Activated CD8-positive, alpha-beta memory T cell treated with anti-CD3 and anti-CD28 coated beads, Interleukin-2, amount 10 ng/mL, durations not matched to agents 7 days and 5 days (primary cell): ENCODE results near the gene MED13. TPM values are rescaled to one million over a fixed set of nuclear protein-coding genes. Genes with fewer than 3 reads are reported as not detected.
"Not testable (repeated sequence)": the region's sequence is repeated elsewhere in the genome, so short reads cannot be mapped to it uniquely, and the experiment has no call there.

Experiments used
- ATAC-seq: fragments of 150-1000 bp; cut with Tn5 transposase; one replicate; pipeline ENCODE4 v1.10.0; 2021; ENCODE audit warnings: moderate library complexity
- CTCF ChIA-PET: fragments of 350-600 bp; sonication (Branson Sonifier 250); formaldehyde crosslinking; loops from one replicate; lab custom pipeline; 2021; ENCODE audit warnings: antibody characterized with exemption; lab: Charles Lee
- DNase-seq: peaks from one replicate; pipeline ENCODE4 v3.0.0-alpha.2; 2020
- H3K27ac Mint-ChIP-seq: one replicate; pipeline ENCODE4 v1.8.0; 2021; ENCODE audit warnings: mild to moderate bottlenecking, mixed read lengths
- H3K27me3 Mint-ChIP-seq: one replicate; pipeline ENCODE4 v1.8.0; 2021; ENCODE audit warnings: mixed read lengths
- H3K36me3 Mint-ChIP-seq: one replicate; pipeline ENCODE4 v1.8.0; 2021; ENCODE audit warnings: mild to moderate bottlenecking, mixed read lengths
- H3K4me1 Mint-ChIP-seq: one replicate; pipeline ENCODE4 v1.8.0; 2021; ENCODE audit warnings: mixed read lengths
- H3K4me3 Mint-ChIP-seq: one replicate; pipeline ENCODE4 v1.8.0; 2021; ENCODE audit warnings: mild to moderate bottlenecking, moderate library complexity, mixed read lengths
- H3K9me3 Mint-ChIP-seq: one replicate; pipeline ENCODE4 v1.8.0; 2022; ENCODE audit warnings: low read depth, mixed read lengths
- total RNA-seq, 2 experiments: library from RNA; stranded (reverse); gene quantifications; one replicate each; pipeline ENCODE4 v1.2.3, GENCODE V29; 2021

Gene MED13
- total RNA-seq, 2 experiments from 2014 or later = 52.4 to 63.6 TPM

DNA sequence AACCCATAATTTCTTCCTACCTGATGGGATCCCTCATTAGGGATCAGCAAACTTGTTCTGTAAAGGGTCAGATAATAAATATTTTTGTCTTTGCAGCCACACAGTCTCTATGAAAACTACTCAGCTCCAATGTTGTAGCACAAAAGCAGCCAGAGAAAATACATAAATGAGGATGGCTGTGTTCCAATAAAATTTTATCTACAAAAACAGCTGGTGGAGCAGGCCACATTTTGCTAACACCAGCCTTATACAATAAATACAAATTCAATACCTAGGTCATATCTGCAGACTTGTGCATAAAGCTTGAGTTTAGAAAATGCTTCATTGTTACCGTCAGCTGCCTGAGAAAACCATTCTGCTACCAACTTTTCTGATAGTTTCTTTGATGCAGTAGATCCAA is 98.9 kb downstream of the MED13 start:
- Mint-ChIP-seq H3K4me3 (no peak overlapping the region), H3K36me3 (peaks cover 36% of the 10 kb centered on the region), H3K27me3 (no peaks in the 10 kb centered on the region), H3K9me3 (no peaks in the 10 kb centered on the region), H3K4me1 (no peaks in the 10 kb centered on the region), H3K27ac (no peak overlapping the region)
- DNase-seq (no peak), ATAC-seq (no peak)
- CTCF ChIA-PET = interaction anchor here (1.3 to 1.7 kb wide), 2 partner anchors 100 to 143 kb away, joined by 5 to 6 read pairs; no protein-coding TSS in a partner anchor

DNA sequence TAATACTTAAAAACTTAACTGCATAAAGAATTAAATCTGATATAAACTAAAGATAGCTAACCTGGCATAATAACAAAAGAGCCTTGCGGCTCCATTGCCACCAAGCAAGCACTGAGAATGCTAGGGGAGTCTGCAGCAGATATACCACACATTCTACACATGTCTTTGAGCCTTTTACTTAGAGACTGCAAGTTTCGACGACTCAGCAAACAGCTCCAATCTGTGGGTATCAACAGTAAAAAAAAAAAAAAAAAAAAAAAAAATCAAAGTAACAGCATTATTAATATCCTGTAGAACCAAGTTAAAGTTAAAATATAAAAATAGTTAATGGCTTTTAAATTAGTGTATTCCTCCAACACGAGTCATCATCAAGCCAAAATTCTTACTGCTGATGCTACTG is 109.5 kb downstream of the MED13 start:
- Mint-ChIP-seq H3K36me3 (peaks cover 28% of the 10 kb centered on the region), H3K27me3 (no peaks in the 10 kb centered on the region), H3K9me3 (no peaks in the 10 kb centered on the region), H3K4me3 (no peak overlapping the region), H3K27ac (no peak overlapping the region), H3K4me1 (no peaks in the 10 kb centered on the region)
- CTCF ChIA-PET = no interaction called here
- ATAC-seq = no peak
- DNase-seq = no peak

DNA sequence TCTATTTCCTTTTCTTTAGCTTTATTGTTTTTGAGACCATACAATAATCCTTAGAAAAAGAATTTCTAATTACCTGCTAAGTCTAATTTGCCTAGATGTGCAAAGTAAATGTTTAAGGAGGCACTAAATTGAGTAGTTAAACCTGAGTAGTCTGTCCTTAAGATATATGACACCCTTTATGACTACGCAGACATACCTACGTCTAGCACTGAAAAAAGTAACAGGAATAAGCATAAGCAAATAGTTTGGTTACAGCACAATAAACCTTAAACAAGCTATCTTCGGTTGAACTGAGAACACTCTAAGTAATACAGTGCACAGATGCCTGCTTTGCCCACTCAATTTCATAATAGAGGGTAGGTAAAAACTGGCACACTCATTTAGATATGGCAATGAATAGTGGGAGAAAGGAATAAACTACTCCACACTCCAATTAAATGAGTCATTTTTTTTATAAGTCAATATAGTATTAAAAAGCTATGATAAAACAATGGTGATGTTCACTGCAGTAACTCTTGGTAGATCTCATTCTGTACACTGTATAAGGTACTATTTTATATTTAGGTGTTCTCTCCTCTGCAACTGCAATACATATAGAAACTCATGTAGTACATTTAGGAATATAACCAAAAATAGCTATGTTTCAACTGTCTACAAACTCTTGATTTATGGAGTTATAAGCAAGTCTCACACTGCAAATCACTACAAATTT is 117.6 kb downstream of the MED13 start:
- ATAC-seq (no peak), DNase-seq (no peak)
- no peak overlapping the region for H3K4me3 Mint-ChIP-seq
- no peaks in the 10 kb centered on the region for H3K9me3 Mint-ChIP-seq
- H3K36me3 Mint-ChIP-seq = peaks cover 28% of the 10 kb centered on the region
- H3K27ac Mint-ChIP-seq = no peak overlapping the region
- peaks cover 16% of the 10 kb centered on the region for H3K4me1 Mint-ChIP-seq
- CTCF ChIA-PET = no interaction called here
- H3K27me3 Mint-ChIP-seq = no peaks in the 10 kb centered on the region

DNA sequence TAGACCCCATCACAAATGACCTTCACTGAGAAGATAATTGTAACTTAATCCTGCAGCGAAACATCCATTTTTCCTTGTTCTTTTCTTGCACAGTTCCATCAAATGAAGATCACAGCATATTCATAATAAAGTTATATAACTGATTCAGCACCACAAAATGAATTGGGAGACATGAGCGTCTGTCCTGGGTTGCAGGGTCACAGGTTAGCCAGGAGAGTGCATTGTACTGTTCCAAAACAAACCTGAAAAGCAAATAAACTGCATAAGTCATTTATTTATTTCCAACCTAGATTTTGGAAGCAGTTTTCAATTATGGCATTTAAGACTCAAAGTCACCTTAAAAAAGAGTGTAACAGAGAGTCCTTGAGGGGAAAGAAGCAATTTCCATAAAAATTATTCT is 118.7 kb downstream of the MED13 start:
- no peak overlapping the region for H3K27ac Mint-ChIP-seq
- DNase-seq = no peak

DNA sequence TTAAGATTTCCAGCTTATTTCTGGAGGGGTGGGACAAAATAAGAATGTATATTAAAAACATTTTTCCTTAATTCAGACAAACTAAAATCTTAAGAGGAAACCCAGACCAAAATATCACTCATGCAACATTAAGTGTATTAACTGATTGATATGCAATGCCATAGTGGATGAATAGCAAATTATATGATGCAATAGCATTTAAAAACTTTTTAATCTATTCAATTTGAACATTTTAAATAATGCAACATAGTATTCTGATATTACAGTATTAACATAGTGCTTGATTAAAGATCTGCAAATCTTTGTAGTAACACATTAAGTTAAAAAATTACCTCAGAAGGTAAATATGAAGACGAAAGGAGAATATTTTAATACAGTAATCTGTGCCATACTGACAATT is 122.0 kb downstream of the MED13 start:
- Mint-ChIP-seq H3K4me1 (peaks cover 16% of the 10 kb centered on the region), H3K27me3 (no peaks in the 10 kb centered on the region), H3K27ac (no peak overlapping the region), H3K4me3 (no peak overlapping the region), H3K9me3 (no peaks in the 10 kb centered on the region), H3K36me3 (peaks cover 15% of the 10 kb centered on the region)
- CTCF ChIA-PET = interaction anchor here (1.8 kb wide), 1 partner anchor 123 kb away, joined by 5 read pairs; no protein-coding TSS in a partner anchor
- DNase-seq (no peak), ATAC-seq (no peak)

More for the DNA sequence above, 118.7 kb downstream of the MED13 start:
- peaks cover 16% of the 10 kb centered on the region for H3K4me1 Mint-ChIP-seq
- ATAC-seq = no peak
- H3K36me3 Mint-ChIP-seq = peaks cover 27% of the 10 kb centered on the region
- no peak overlapping the region for H3K4me3 Mint-ChIP-seq
- CTCF ChIA-PET = interaction anchor here (0.6 kb wide), 1 partner anchor 56 kb away, joined by 3 read pairs; no protein-coding TSS in a partner anchor
- no peaks in the 10 kb centered on the region for H3K9me3 Mint-ChIP-seq
- no peaks in the 10 kb centered on the region for H3K27me3 Mint-ChIP-seq

DNA sequence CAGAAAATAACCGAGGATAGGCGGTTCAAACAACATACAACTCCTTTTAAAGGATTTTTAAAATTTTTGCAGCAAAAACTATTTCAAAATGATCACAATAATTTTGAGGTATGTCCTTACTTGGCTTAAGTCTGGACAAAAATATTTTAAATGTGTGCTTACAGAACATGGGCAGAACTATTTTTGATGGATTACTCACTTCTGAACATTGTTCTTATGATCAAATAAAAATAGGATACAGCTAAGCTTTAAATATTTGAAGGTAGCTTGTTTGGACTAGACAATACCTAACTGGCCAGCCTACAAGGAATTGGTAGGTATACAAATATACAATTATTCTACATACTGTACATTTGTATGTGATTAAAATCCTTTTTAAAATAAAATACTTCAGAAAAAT is 123.0 kb downstream of the MED13 start:
- no peak for DNase-seq
- no peaks in the 10 kb centered on the region for H3K27me3 Mint-ChIP-seq
- H3K4me3 Mint-ChIP-seq = no peak overlapping the region
- CTCF ChIA-PET = no interaction called here
- H3K36me3 Mint-ChIP-seq = peaks cover 15% of the 10 kb centered on the region
- no peak for ATAC-seq
- peaks cover 16% of the 10 kb centered on the region for H3K4me1 Mint-ChIP-seq
- H3K27ac Mint-ChIP-seq = no peak overlapping the region
- no peaks in the 10 kb centered on the region for H3K9me3 Mint-ChIP-seq

DNA sequence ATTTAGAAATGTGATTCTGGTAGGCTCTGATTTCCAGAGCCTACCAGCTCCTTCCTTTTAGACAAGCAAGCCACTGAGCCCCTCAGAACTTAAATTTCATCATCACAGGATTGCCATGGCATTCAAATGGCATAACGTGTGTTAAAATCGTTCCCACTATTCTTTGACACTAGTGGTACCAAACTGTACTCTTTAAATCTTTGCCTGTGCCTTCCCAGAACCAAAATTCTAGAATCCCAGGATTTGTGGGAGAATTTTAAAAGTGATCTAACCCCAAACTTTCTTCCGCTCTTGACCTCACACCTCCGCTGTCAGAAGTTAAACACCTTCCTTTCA is 137.0 kb downstream of the MED13 start:
- CTCF ChIA-PET = interaction anchor here (1.4 kb wide), 1 partner anchor 181 kb away, joined by 5 read pairs; no protein-coding TSS in a partner anchor
- DNase-seq (no peak), ATAC-seq (no peak)

DNA sequence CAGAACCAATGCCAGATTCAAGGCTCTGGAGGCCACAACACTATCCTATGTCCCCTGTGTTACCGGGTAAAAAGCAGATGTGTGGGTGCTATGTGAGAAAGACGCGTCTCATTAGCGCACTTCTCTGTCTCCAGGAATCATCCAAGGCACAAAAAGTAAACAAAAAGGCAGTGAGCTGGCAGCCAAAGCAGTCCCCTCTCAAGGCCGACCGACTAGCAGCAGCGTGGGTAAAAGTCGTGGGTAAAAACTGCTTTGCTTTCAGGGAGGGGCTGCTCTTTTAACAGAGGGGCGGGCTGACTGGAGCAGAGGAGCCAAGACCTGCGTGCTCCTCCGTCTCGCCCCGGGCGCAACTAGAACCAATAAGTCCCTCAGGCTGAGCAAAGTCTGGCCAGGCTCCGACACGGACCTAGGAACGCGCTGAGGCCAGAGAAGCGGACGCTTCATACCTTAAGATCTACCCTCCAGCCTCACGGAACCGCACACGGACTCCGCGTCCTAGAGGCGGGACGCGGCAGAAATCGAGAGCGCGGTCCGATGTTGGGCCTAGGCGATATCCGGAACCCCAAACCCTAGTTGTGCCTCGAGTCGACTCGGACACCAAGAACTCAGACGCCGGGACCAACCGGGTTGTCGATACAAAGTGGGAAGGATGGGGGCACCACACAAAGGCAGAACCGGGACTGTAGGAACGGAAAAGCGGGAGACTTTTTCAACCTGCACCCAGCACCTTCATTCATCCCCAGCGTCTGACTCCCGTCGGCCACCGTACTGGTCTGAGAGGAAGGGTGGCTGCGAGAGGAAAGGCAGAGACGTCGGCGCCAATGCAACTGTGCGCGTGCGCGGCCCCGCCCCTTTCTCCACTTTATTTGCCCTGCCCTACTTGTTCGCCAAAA is 137.6 kb downstream of the MED13 start, which contains the start of gene INTS2:
Gene INTS2, minus strand, starts transcription at position 775 of the 893 bp plus-strand sequence. CDS start 1,338 bp downstream, outside the sequence.
- peak within 1 kb of the TSS; percentile 81 for H3K4me3 Mint-ChIP-seq
- H3K27ac Mint-ChIP-seq = peak within 1 kb of the TSS; percentile 82
- peak; percentile 97 for DNase-seq
- no peaks in the 10 kb centered on the region for H3K9me3 Mint-ChIP-seq
- peaks cover under 1% of the 10 kb centered on the region for H3K27me3 Mint-ChIP-seq
- peak; percentile 94 for ATAC-seq
- peaks cover 13% of the 10 kb centered on the region for H3K36me3 Mint-ChIP-seq
- CTCF ChIA-PET = interaction anchor here (1.4 kb wide), 1 partner anchor 182 kb away, joined by 5 read pairs; no protein-coding TSS in a partner anchor
- peaks cover 21% of the 10 kb centered on the region for H3K4me1 Mint-ChIP-seq

More for the DNA sequence above, 137.0 kb downstream of the MED13 start:
- peak overlapping the region; percentile 81 for H3K4me3 Mint-ChIP-seq
- H3K27ac Mint-ChIP-seq = peak overlapping the region; percentile 82
- peaks cover 21% of the 10 kb centered on the region for H3K4me1 Mint-ChIP-seq
- H3K9me3 Mint-ChIP-seq = no peaks in the 10 kb centered on the region
- peaks cover 10% of the 10 kb centered on the region for H3K36me3 Mint-ChIP-seq
- peaks cover 4% of the 10 kb centered on the region for H3K27me3 Mint-ChIP-seq

DNA sequence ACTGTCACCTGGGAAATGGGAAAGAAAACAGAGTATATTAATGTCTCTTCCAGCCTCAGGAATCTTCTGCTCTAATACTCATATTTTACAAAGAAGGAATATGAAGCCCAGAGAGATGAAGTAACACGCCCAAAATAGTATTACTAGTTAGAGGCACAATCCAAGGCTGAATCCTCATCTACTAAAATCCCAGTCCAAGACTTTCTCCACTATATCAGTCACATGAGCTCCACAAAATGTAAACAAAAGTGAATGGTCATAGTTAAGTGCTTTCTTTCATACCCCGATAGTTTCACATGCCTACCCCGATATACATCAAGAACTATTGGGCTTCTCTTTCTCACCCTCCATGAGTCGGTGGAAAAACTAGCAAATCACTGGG is 138.3 kb downstream of the MED13 start:
- DNase-seq (no peak), ATAC-seq (no peak)
- Mint-ChIP-seq H3K27ac (peak overlapping the region; percentile 82), H3K27me3 (no peaks in the 10 kb centered on the region), H3K4me3 (peak overlapping the region; percentile 81), H3K9me3 (no peaks in the 10 kb centered on the region), H3K36me3 (peaks cover 15% of the 10 kb centered on the region), H3K4me1 (peaks cover 21% of the 10 kb centered on the region)
- CTCF ChIA-PET = interaction anchor here (1.0 to 1.4 kb wide), 2 partner anchors 64 to 182 kb away, joined by 3 to 5 read pairs; partner anchors contain the start of gene BRIP1

DNA sequence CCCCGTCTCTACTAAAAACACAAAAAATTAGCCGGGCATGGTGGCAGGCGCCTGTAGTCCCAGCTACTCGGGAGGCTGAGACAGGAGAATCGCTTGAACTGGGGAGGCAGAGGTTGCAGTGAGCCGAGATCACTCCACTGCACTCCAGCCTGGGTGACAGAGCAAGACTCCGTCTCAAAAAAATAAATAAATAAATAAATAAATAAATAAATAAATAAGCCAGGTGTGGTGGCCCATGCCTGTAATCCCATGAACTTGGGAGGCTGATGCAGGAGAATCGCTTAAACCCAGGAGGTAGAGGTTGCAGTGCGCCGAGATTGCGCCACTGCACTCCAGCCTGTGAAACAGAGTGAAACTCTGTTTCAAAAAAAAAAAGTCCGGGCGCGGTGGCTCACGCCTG is 149.9 kb downstream of the MED13 start:
- not testable (repeated sequence) for H3K4me3 Mint-ChIP-seq, H3K27ac Mint-ChIP-seq, DNase-seq, H3K4me1 Mint-ChIP-seq, ATAC-seq, H3K9me3 Mint-ChIP-seq, H3K27me3 Mint-ChIP-seq
- CTCF ChIA-PET = interaction anchor here (1.0 kb wide), 1 partner anchor 14 kb away, joined by 4 read pairs; no protein-coding TSS in a partner anchor
- H3K36me3 Mint-ChIP-seq = peaks cover 43% of the 10 kb centered on the region

DNA sequence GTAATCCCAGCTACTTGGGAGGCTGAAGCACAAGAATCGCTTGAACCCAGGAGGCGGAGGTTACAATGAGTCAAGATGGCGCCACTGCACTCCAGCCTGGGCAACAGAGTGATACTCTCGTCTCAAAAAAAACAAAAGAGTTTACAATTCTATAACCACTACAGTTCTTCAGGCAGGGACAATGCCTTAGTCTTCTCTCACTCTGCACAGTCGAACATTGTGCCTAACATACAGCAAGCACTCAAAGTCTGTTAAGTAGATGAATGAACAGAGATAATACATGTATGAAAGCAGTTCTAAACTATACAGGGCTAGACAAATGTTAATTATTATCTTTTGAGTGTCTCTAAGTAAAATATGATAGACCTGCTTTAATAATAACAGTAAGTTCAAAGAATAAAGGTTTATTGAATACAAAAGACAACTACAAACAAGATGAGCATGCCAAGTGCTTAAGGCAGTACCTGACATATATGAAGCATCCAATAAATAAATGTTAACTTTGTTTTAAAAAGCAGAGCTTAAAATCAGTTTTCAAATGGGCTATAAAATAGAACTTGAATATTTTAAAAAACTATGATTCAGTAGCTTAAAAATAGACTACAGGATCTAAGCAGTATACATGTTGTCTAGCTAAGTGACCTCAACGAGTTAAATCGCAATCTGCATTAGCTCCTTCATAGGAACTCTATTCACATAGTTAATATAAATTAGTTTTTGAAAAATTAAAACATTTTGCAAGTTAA is 156.6 kb downstream of the MED13 start:
- no peaks in the 10 kb centered on the region for H3K9me3 Mint-ChIP-seq
- H3K4me3 Mint-ChIP-seq = no peak overlapping the region
- ATAC-seq (no peak), DNase-seq (no peak)
- peaks cover 7% of the 10 kb centered on the region for H3K4me1 Mint-ChIP-seq
- no peaks in the 10 kb centered on the region for H3K27me3 Mint-ChIP-seq
- peaks cover 27% of the 10 kb centered on the region for H3K36me3 Mint-ChIP-seq
- H3K27ac Mint-ChIP-seq = no peak overlapping the region
- CTCF ChIA-PET = interaction anchor here (2.0 kb wide), 1 partner anchor 201 kb away, joined by 4 read pairs; no protein-coding TSS in a partner anchor

DNA sequence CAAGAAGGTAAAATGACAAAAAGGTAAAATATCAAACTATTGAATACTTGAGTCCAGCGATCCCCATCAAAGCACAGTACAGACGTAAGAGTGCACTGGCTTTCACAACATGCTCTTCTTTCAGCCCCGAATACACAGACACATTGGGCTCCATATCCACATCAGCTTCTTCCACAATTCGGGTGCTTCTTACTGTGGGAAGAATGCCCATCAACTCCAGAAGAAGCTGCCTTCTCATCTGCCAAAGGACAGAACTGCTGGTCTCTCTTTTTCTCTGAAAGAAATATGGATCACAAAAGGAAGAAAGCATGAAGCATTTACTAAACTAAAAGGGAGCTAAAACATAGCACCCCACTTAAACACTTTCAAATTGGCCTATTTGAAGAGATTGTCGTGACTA is 157.7 kb downstream of the MED13 start:
- H3K4me3 Mint-ChIP-seq = no peak overlapping the region
- H3K36me3 Mint-ChIP-seq = peaks cover 34% of the 10 kb centered on the region
- ATAC-seq (no peak), DNase-seq (no peak)
- H3K27ac Mint-ChIP-seq = peak overlapping the region; percentile 54
- peaks cover 9% of the 10 kb centered on the region for H3K4me1 Mint-ChIP-seq
- CTCF ChIA-PET = interaction anchor here (0.8 to 2.0 kb wide), 2 partner anchors 111 to 202 kb away, joined by 3 to 4 read pairs; no protein-coding TSS in a partner anchor
- H3K9me3 Mint-ChIP-seq = no peaks in the 10 kb centered on the region
- no peaks in the 10 kb centered on the region for H3K27me3 Mint-ChIP-seq
